NOMO-1 treated with DMSO at 0.1 percent for 48 hours (cell line): ENCODE results near the gene ZDHHC24.

ENCODE experiments used
- DNase-seq: peaks from one replicate; lab custom pipeline; 2025; ENCODE audit not compliant: unreplicated experiment; lab: John Stamatoyannopoulos, UW

ZDHHC24 gene

DNA sequence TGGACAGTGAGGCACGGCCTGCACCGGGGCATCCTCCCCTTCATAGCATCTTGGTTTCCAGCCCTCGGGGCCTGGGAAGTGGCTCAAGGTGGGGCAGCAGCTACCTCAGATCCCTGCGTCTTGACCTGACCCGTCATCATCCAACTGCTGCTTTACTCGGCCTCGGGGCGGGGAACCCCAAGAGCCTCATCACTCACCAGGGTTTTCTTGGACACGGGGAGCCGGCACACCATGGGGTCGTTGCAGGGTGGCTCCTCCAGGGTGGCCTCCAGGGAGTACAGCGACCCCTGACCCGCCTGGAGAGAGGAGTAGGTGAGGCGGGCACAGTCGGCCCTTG is 21.9 kb upstream of the ZDHHC24 start:
- DNase-seq: no peak

DNA sequence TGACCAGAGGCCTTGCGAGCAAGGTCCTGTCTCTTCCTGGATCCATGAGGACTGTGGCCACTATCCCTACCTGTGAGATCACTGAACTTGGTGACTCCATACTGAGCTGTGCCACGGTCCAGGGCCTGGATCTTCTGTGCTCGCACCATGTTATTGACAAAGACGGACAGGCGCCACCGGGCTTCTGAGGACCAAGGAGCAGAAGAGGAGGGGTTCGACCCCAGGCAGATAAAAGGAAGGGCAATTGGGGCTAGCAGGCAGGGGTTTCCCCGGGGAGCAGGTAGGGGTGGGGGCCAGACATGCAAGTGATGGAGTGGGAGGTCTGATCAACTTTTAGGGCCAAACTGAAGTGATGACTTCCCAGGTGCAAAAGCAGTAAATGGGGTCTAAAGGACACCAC is 20.4 kb upstream of the ZDHHC24 start:
- DNase-seq: no peak

DNA sequence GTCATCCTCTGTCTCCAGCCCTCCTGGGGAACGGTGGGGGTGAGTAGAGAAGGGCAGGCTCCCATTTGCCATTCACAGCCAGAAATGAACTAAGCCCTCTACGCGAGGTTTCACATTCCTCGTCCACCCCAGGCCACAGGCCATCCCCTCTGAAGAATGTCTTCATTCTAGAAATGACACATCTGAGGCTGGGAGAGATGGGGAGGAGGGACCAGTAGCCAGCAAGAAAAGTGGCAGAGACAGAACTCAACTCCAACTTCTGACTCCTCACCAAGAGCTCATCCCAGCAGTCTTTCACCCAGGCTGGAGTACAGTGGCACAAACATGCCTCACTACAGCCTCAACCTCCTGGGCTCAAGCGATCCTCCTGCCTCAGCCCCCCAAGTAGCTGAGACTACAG is 19.1 kb upstream of the ZDHHC24 start:
- DNase-seq: no peak

DNA sequence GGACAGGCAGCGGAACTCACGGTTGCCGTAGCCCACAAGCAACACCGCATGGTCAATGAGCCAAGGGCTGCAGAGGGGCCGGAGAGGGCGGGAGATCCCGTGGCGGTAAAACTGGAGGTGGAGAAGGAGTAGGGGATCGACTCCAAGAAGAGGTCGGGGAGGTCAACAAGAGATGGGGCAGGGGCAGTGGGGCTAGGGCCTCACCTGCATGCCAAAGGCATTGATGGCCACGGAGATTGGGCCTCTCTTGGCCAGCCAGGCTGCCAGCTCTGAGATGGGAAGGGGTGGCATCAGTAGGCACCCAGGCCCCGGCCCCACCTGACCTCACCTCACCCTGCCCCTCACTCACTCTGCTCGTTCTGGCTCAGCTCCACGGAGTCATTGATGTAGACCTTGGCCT is 18.7 kb upstream of the ZDHHC24 start:
- DNase-seq: no peak

DNA sequence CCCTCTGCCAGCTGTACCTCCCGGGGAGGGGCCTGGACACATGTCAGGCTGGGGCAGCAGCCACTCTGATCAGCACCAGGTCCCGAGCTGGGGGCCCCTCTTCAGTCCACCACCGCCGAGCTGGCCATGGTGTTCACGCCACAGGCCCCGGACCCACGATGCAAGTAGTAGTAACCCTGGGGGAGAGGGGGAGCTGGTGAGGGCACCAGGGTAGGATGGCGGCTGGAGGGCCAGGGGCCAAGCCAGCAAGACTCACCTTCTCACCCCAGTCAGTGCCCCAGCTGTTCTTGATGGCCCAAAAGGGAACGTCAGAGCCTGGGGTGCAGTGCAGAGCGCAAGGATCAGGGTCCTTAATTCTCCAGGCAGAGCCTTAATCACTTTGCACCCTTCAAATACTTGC is 18.0 kb upstream of the ZDHHC24 start:
- DNase-seq: no peak

DNA sequence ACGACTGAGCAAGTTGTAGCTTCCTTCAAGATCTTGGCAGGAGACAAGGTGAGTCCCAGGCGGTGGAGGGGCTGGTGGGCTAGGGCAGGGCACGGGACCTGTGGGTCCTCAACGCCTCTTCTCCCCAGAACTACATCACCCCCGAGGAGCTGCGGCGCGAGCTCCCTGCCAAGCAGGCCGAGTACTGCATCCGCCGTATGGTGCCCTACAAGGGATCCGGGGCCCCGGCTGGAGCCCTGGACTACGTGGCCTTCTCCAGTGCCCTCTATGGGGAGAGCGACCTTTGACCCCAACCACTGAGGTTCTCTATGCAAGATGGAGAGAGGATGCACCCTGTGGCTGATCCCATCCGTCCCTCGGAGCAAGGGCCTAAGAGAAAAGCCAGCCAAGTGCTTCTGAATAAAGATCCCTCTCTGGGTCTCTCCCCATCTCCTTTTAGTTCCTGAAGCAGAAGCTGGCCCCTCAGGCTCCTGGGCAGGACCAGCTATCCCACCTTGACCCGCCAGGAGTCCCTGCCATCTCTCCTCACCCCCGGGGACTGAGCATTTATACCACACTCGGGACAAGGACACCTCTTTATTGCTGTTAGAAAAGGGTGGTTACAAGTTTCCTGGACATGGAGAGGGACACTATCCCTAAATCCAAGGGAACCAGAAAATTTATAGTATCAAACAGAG is 17.2 kb upstream of the ZDHHC24 start:
- DNase-seq: no peak

DNA sequence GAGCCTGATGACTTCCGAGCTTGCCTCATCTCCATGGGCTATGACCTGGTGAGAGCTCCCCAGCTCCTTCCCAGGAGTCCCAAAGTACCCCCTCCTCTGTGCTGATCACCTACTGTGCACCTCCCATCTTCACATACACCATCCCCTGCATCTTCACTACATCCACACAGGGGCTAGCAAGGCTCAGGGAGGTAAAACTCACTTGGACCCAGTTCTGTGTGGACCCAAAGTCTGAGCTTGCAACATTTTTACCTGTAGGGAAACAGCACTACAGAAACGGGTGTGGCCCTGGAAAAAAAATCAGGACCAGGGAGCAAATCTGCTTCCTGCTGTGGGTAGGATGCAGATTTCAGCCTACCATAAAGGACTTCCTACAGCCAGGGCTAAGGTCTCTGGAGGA is 16.4 kb upstream of the ZDHHC24 start:
- DNase-seq: no peak

DNA sequence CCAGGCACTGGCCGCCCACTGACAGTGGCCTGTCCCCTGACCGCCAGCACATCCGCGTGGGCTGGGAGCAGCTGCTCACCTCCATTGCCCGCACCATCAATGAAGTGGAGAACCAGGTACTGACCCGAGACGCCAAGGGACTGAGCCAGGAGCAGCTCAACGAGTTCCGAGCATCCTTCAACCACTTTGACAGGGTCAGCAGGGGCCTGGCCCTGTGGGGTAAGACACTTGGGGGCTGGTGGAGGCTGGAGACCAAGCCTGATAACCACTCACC is 16.1 kb upstream of the ZDHHC24 start:
- DNase-seq: no peak

DNA sequence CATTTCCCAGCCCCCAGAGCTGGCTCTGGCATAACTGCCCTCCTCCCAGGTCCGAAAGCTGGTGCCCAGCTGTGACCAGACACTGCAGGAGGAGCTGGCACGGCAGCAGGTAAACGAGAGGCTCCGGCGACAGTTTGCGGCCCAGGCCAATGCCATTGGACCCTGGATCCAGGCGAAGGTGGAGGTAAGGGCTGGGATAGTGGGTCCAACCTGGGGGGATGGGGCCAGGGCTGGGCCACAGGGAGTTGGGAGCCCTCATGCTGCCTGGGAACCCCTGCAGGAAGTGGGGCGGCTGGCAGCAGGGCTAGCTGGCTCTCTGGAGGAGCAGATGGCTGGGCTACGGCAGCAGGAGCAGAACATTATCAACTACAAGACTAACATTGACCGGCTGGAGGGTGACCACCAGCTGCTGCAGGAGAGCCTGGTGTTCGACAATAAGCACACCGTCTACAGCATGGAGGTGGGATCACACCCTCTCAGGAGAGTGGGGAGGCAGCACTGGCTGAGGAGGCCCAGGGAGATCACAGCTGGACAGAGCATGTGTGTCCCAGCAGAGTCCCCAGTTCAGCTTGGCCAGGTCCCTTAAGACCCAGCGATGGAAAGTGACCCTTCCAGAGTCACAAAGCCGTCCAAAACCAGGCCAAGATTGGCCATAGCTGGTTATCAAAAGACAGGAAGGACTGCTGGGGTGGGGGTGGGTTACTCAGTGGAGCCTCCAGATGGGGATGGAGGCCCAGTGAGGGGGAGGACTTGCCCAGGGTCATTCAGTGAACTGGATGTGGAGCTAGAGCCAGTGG is 15.5 kb upstream of the ZDHHC24 start:
- no peak for DNase-seq

DNA sequence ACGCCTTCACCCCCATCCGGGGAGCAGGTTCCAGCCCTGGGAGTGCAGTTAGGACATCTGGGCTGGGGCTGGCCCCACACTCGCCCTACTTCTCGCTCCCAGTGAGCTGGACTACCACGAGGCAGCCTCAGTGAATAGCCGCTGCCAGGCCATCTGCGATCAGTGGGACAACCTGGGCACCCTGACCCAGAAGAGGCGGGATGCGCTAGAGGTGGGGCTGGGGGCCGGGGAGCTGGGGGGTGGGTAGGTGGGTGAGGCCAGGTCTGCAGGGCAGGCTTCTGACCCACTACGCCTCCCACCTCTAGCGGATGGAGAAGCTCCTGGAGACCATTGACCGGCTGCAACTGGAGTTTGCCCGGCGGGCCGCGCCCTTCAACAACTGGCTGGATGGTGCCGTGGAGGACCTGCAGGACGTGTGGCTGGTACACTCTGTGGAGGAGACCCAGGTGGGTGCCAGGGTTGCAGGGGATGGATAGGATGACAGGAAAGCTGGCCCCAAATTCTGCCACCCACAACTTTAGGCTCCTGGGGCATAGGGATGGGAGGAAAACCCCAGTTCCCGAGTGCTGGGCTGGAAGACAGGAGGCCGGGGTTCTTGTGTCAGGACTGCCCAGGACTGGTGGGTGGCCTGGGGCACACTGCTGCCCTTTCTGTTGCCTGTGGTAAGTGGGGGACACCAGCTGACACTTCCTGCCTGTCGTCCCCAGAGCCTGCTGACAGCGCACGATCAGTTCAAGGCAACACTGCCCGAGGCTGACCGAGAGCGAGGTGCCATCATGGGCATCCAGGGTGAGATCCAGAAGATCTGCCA is 14.2 kb upstream of the ZDHHC24 start:
- no peak for DNase-seq

DNA sequence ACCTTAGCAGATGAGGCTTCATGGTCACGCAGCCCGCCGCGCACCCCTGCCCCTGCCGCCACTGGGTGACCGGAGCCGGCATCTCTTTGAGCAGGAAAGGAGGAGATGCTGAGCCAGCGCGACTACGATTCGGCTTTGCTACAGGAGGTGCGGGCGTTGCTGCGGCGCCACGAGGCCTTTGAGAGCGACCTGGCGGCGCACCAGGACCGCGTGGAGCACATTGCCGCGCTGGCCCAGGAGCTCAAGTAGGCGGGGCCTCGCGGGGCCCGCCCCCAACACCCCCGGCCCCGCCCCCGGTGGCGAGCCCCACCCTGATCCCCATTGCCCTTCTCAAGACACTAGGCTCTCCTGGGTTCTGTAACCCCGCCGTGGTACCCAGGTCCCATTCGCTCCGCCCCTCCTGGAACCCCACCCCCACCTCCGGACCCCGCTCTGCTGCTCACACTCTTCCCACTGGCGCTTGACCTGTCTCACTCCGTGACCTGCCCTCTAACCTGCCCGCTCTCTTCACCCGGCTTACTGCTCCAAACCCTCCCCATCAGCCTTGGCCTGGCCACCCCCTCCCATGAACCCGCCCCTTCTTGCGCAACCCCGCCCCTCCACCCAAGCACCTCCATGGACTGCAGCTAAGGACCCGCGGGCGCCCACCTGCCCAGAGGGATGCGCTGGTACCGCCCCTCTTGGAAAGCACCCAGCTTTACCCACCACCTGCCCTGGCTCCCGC is 13.5 kb upstream of the ZDHHC24 start:
- DNase-seq: no peak

DNA sequence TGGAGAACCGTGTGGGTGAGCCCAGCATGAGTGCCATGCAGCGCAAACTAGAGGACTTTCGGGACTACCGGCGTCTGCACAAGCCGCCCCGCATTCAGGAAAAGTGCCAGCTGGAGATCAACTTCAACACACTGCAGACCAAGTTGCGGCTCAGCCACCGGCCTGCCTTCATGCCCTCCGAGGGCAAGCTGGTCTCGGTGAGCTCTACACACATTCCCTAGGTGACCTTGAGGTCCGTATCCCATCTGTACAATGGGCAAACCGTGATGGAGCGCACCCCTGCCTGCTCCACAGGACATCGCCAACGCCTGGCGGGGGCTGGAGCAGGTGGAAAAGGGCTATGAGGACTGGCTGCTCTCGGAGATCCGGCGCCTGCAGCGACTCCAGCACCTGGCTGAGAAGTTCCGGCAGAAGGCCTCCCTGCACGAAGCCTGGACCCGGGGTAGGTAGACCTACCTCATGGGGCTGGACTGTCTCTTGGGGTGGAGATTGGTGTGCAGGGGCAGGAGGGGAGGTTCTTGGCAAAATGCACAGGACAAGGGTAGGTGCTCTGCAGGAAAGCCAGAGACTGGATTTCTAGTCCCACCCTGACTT is 12.0 kb upstream of the ZDHHC24 start:
- DNase-seq: no peak

DNA sequence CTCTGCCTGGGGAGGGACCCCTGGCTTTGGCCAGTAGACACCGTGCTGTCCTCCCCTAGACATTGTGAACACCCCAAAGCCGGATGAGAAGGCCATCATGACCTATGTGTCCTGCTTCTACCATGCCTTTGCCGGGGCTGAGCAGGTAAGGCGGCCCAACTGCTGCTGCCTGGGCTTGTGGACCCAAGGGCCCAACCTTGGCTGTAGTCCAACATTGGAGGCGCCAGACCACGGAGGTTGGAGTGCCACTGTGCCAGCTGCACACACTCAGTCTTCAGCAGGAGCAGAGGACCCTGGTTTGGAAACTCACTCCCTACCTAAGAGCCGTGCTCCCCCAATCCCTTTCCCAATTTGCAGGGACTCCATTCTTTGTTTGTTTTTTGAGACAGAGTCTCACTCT is 10.2 kb upstream of the ZDHHC24 start:
- no peak for DNase-seq

DNA sequence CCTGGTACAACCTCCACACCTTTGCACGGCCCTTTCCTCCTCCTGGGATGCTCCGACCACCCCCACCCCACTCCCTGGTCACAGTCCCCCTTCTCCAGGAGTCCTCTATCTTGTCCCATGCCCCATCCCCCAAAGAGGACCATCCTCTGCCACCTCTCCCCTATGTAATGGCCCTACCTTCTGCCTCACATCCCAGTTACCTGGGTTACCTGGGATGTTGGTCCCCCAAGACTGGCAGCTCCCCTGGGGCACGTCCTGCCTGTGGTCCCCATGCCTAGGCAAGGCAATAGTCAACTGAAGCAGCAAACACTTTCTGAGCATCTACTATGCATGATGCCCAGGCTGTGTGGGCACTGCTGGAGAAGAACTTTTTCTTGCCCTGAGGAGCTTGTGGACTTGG is 9.6 kb upstream of the ZDHHC24 start:
- DNase-seq: no peak

DNA sequence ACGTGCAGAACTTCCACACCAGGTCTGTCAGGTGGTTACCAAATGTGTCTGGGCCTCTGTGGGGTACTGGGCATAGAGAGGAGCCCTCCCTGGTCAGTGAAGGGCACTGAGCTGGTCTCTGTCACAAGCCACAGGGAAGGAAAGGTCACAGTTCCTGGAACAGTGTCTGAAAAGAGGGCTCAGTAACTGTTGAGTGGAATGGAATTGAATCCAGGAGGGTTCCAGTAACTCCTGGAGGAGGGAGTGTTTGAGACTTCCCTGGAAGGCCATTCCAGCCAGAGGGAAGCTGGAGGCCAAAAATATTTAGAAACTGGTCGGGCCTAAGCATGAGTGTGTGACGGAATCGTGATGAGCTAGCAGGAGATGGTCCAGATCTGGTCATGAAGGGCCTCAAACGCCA is 8.8 kb upstream of the ZDHHC24 start:
- no peak for DNase-seq

DNA sequence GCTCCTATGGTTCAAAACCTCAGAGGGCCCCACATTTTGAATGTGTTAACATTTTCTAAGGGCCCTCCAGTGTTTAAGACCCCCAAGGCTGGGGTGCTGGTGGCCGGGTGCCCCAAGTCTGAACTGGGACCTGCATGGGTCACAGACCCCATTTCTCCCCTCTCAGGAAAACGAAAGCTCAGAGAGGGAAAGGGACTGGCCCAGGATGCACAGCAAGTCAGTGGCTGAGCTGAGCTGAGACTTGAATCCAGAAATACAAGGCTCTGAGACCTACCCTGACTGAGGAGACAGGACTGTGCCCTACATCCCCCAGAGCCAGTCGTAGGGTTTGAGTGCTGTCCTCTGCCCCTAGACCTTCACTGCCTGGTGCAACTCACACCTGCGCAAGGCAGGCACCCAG is 5.0 kb upstream of the ZDHHC24 start:
- no peak for DNase-seq

DNA sequence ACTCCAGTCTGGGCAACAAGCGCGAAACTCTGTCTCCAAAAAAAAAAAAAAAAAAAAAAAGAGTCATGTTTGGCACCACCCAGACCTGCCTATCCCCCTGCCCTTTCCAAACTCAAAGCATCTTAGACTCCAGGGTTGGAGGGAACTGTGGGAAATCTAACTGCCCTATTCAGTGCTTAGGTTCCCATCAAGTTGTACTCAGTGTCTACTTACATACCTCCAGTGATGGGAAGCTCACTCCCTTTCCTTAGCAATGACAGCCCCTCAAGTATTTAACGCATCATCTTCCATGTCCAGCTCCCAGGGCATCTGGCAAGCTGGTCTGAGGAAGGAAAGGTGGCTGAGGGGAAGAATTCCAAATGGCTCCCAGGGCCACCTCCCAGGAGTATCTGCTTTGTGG is 3.8 kb upstream of the ZDHHC24 start:
- no peak for DNase-seq

DNA sequence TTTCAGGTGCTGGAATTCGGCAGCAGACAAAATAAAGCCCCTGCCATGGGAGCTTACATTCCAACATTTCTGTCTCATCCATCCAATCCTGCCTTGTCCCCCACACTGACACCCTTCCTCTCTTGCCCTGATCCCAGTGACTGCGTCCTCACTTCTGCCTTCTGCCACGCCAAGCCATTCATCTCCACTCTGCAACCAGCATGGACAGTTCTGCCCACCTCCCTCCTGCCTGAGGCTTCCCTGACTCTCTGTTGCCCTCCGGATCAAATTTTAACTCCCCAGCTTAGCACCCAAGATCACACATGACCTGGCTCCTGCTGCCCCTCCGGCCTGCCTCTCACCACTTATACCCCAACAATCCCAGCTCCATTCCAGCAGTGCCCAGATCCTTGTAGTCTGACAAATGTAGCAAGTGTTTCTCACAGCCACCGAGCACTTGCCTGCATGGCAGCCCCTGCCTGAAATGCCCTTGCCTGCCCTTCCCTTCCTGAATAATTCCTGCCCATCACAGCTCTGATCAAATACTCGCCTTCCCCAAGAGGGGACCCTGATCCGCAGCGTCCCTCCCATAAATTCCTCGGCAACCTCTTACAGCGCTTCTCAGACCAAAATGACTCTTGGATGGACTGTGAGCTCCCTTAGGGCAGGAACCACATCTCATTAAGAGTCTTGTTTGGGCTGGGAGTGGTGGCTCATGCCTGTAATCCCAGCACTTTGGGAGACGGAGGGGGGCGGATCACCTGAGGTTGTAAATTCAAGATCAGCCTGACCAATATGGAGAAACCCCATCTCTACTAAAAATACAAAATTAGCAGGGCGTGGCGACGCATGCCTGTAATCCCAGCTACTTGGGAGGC is 3.2 kb upstream of the ZDHHC24 start:
- DNase-seq: no peak

DNA sequence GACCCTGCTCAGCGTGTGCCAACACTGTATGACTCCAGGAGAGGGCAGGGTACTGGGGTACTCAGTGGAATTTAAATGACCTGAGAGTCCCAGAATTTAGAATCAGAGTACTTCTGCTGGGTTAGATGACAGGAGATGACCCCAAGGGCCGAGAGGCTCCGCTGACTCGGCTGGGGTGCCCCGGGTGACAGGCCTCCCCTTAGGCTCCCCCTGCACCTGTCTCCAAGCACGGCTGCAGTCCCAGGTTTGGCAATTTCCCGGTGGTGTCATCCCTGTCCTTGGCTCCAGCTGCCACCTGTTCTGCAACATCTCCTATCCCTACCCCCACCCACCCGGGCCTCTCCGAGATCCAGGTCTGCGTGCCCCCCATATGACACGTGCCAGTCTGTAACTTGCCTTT is 2.2 kb upstream of the ZDHHC24 start:
- DNase-seq: no peak

DNA sequence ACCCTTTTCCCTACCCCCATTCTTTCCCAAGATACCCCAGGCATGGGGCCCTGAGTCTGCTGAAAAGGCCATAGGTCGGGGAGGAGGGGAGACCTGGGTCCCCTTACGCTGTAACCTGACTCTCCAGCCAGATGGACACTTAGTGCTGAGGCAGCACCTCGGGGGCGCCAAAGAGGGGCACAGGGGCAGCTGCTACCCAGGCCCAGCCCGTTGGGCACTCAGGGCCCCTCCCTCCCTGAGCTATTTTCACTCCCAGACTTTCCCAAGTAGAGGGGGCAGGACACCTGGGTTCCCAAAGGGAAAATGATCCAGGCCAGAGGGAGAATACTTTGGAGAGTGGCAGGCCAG is 1.8 kb upstream of the ZDHHC24 start:
- no peak for DNase-seq
